Stimulated activated naive CD8-positive, alpha-beta T cell treated with anti-CD3 and anti-CD28 coated beads, Interleukin-15, amount 100 ng/mL, for 72 hours (primary cell): ENCODE data around the gene C9orf85.
"Not testable (repeated sequence)": the region's sequence is repeated elsewhere in the genome, so short reads cannot be mapped to it uniquely, and the experiment has no call there.

Experiments used
- ATAC-seq: fragments of 150-1000 bp; cut with Tn5 transposase; 2 replicates; pipeline ENCODE4 v1.10.0; 2021; ENCODE audit warnings: mild to moderate bottlenecking, moderate library complexity
- DNase-seq, 2 donors: peaks; one replicate each; pipeline ENCODE4 v3.0.0; 2021 to 2022
- H3K27ac Mint-ChIP-seq, 2 donors: one replicate each; pipeline ENCODE4 v1.8.0; 2022; ENCODE audit warnings: mild to moderate bottlenecking in 2 of 2, mixed read lengths in 2 of 2, moderate library complexity in 2 of 2
- H3K27me3 Mint-ChIP-seq: one replicate; pipeline ENCODE4 v1.8.0; 2022; ENCODE audit warnings: mixed read lengths
- H3K4me1 Mint-ChIP-seq: one replicate; pipeline ENCODE4 v1.8.0; 2022; ENCODE audit warnings: mild to moderate bottlenecking, mixed read lengths
- H3K4me3 Mint-ChIP-seq, 2 donors: one replicate each; pipeline ENCODE4 v1.8.0; 2022; ENCODE audit warnings: mild to moderate bottlenecking in 2 of 2, mixed read lengths in 2 of 2, moderate library complexity in 1 of 2
- H3K9me3 Mint-ChIP-seq, 2 donors: one replicate each; pipeline ENCODE4 v1.8.0; 2022; ENCODE audit warnings: mixed read lengths in 2 of 2

The C9orf85 gene

DNA sequence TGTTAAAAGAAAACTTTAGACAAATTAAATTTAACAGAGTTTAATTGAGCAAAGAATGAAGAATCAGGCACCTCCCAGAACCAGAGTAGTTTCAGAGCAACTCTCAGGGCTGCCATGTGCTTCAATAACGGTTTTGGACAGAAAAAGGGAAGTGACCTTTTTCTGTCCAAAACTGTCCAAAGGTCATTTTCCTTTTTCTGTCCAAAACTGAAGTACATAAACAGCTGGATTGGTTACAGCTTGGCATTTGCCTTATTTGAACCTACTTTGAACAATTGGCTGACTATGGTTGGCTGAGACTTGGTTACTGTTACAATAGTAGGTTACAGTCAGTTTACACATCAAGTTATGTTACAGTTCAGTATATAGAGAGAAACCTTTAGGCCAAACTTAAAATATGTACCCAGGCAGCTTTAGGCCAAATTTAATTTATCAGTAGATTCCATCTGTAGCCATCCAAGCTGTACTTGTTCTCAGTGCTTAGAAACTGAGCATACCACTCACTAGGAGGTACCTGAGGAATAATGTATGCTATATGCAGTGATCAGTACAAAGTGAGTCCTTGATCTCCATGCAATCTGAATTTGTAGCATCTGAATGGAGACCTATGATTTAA is 44.0 kb downstream of the C9orf85 start:
- H3K9me3 Mint-ChIP-seq, result no peaks in the 10 kb centered on the region
- no peak overlapping the region for H3K27ac Mint-ChIP-seq
- DNase-seq, result no peak
- H3K4me1 Mint-ChIP-seq, result no peaks in the 10 kb centered on the region
- no peak for ATAC-seq
- no peak overlapping the region for H3K4me3 Mint-ChIP-seq
- no peaks in the 10 kb centered on the region for H3K27me3 Mint-ChIP-seq

DNA sequence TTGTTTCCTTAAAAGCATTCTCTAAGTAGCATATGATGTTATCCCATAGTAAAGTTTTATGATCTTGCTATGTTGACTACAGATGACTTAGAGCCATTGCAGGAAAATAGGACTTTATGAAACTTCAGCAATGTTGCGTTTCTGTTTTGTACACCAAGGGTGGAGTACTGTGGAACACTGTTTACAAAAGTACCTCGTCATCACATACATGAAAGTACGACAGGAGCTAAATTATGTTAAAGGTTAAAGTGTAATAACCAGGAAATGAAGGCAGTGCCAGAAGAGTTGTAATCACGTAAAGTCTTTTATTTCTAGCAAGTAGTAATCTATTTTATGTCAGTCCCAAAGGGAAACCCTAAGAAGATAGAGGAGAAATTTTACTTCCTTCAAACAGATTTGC is 50.9 kb downstream of the C9orf85 start:
- Mint-ChIP-seq H3K27me3 (no peaks in the 10 kb centered on the region), H3K27ac (no peak overlapping the region), H3K9me3 (peaks cover 8 to 13% of the 10 kb centered on the region in 2 donors), H3K4me1 (no peaks in the 10 kb centered on the region), H3K4me3 (no peak overlapping the region)
- DNase-seq (no peak), ATAC-seq (no peak)

DNA sequence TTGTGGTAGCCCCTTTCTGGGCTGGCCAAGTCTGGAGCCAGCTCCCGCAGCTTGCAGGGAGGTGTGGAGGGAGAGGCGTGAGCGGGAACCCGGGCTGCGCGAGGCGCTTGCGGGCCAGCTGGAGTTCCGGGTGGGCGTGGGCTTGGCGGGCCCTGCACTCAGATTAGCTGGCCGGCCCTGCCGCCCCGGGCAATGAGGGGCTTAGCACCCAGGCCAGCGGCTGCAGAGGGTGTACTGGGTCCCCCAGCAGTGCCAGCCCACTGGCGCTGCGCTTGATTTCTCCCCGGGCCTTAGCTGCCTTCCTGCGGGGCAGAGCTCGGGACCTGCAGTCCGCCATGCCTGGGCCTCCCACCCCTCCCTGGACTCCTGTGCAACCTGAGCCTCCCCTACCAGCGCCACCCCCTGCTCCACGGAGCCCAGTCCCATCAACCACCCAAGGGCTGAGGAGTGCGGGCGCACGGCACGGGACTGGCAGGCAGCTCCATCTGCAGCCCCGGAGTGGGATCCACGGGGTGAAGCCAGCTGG is 52.1 kb downstream of the C9orf85 start:
- not testable (repeated sequence) for H3K4me1 Mint-ChIP-seq, H3K4me3 Mint-ChIP-seq, H3K27me3 Mint-ChIP-seq, ATAC-seq, H3K27ac Mint-ChIP-seq, DNase-seq
- H3K9me3 Mint-ChIP-seq, result peaks cover 17 to 22% of the 10 kb centered on the region in 2 donors

DNA sequence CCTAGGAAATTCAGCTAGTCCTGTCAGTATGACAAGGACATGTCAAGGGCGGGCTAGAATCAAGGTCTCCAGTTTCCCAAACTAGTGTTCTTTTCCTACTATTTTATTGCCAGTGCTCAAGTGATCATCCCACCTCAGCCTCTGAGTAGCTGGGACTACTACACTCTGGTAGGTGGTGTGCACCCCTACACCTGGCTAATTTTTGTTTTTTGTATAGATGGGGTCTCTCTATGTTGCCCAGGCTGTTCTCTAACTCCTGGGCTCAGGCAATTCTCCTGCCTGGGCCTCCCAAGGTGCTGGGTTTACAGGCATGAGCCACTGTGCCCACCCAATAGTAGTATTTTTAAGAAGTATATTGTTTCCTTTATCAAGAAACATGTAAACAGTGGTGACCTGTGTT is 54.0 kb downstream of the C9orf85 start:
- H3K27me3 Mint-ChIP-seq, result no peaks in the 10 kb centered on the region
- peak overlapping the region in 1 of 2 donors; percentile 12 for H3K27ac Mint-ChIP-seq
- no peak for ATAC-seq
- H3K4me1 Mint-ChIP-seq, result no peaks in the 10 kb centered on the region
- no peak for DNase-seq
- peaks cover 23 to 27% of the 10 kb centered on the region in 2 donors for H3K9me3 Mint-ChIP-seq
- no peak overlapping the region for H3K4me3 Mint-ChIP-seq

DNA sequence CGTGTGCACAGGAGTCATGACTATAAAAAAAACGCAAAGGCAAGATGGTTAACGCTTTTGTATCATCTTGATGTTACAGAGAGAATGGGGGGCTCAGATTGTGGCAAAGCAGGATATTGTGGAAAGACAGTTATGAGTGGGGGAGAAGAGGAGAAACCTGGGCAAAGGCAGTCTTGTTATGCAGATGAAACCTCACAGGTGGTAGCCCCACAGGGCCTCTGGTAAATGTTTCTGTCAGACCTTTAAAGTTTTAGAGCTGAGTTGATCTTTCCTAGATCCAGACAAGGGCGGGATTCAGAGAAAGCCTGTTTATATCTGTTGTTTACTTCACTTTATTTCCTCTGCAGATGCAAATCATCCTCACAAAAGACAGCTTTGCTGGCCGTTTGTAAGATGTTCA is 55.2 kb downstream of the C9orf85 start:
- no peaks in the 10 kb centered on the region for H3K4me1 Mint-ChIP-seq
- DNase-seq (no peak), ATAC-seq (no peak)
- H3K9me3 Mint-ChIP-seq, result peaks cover 23 to 27% of the 10 kb centered on the region in 2 donors
- H3K27me3 Mint-ChIP-seq, result no peaks in the 10 kb centered on the region
- no peak overlapping the region for H3K27ac Mint-ChIP-seq
- H3K4me3 Mint-ChIP-seq, result no peak overlapping the region

DNA sequence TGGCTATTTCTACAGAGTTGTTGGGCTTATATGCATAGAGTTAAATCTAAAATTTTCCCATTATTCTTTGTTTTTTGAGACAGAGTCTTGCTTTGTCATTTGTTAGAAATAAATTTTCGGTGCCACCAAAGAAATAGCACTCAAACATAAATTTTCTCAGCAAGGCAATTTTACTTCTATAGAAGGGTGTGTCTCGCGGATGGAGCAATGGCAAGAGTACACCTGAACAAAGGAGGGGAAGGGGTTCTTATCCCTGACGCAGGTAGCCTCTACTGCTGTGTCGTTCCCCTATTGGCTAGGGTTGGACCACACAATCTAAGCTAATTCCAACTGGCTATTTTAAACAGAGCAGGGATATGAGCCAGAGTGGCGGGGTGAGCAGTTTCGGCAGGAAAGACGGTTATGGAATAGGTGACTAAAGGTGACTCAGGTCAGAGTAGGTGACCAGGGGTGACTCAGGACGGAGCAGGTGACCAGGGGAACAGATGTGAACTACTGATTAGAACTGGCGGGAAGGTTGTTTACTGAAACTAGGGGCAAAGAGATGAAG is 57.2 kb downstream of the C9orf85 start:
- no peak for DNase-seq
- no peaks in the 10 kb centered on the region for H3K27me3 Mint-ChIP-seq
- no peak overlapping the region for H3K4me3 Mint-ChIP-seq
- peaks cover 23 to 27% of the 10 kb centered on the region in 2 donors for H3K9me3 Mint-ChIP-seq
- no peak overlapping the region for H3K27ac Mint-ChIP-seq
- no peaks in the 10 kb centered on the region for H3K4me1 Mint-ChIP-seq
- ATAC-seq, result no peak

DNA sequence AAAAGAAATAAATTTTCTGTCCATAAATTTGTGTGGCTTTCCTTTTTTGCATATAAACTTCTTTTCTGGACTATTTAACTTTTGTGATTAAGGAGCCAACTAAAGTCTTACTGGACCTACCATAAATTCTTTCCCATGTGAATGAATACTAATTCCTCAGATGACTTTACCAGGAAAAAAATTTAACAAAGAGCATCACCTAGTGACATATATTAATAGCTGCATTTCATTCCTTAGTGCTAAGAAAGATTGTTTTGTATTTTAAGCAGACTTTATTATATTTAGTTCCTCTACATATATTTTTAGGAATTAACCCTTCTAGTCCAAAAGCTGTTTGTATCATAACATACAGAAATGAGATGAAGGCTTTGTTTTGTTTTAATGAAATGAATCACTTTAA is 64.4 kb downstream of the C9orf85 start:
- no peak for ATAC-seq
- DNase-seq, result no peak
- Mint-ChIP-seq H3K9me3 (no peaks in the 10 kb centered on the region), H3K4me1 (no peaks in the 10 kb centered on the region), H3K27me3 (no peaks in the 10 kb centered on the region), H3K4me3 (no peak overlapping the region), H3K27ac (no peak overlapping the region)

DNA sequence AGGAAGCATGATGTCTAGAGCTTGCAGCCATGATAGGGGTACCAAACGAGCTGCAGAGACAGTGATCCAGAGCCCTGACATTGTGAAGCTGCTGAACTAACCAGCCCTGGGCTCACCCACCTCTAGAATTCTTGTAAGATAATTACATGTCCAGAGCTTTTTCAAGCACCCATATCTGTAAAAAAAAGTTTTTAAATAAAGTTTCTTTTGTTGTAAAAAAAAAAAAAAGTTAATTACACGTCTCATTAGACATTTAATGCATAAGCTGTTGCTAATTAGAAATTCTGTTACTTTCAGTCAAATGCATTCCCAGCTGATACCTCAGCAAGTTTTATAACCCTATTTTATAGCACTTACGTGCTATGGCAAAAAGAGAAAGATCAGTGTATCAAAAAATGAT is 65.6 kb downstream of the C9orf85 start:
- Mint-ChIP-seq H3K27ac (no peak overlapping the region), H3K4me1 (no peaks in the 10 kb centered on the region), H3K27me3 (no peaks in the 10 kb centered on the region), H3K9me3 (no peaks in the 10 kb centered on the region), H3K4me3 (no peak overlapping the region)
- ATAC-seq (no peak), DNase-seq (no peak)

DNA sequence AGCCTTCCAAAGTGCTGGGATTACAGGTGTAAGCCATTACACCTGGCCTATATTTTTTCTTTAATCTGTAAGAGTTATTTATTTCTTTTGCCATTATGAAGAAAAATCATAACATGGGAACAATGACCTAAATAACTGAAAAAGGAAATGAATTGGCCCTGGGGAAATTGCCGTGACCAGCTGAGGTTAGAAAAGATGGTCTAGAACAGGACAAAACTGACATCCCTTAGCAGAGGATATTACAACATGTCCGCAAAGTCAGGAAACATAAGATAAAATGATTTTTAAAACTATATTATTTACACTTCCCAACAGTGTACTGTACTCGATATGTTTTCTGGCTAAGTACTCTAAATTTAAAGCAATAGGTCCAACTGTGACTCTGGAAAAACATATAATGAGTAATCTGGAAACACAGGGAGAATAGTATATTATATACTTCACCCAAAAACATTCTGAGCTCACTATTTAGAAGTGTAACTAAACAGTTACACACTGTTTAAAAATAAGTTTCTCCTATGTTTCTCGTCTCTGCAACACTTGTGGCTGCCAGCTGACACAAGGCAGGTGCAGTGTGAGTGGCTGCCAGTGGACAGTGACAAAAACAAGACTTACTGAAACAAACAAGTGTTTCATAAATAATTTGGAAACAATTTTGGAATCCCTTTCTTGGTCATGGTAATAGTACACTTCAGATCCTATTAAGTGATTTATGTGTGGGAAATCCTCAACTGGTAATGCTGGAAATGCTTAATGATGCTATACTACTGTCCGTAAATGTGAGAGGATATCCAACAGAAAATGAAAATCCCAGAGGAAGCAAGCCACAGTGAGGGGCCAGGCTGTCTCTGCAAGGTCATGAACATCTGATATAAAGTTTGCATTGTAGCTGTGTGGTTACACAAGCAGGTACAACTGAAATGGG is 69.1 kb downstream of the C9orf85 start:
- Mint-ChIP-seq H3K27me3 (no peaks in the 10 kb centered on the region), H3K9me3 (no peaks in the 10 kb centered on the region), H3K27ac (no peak overlapping the region), H3K4me1 (no peaks in the 10 kb centered on the region), H3K4me3 (no peak overlapping the region)
- ATAC-seq (no peak), DNase-seq (no peak)

DNA sequence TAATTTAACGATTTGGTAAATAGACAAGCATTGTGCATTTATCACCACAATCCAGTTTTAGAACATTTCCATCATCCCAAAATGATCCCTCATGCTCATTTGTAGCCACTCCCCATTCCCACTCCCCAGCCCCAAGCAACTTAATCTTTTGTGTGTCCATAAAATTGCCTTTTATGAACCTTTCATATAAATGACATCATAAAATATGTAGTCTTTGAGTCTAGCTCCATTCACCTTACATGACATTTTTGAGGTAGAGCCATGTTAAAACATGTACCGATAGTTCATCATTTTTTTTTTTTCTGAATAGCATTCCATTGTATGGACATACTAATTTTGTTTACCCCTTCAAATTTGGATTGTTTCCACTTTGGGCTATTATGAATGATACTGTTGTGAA is 70.5 kb downstream of the C9orf85 start:
- no peak for ATAC-seq

DNA sequence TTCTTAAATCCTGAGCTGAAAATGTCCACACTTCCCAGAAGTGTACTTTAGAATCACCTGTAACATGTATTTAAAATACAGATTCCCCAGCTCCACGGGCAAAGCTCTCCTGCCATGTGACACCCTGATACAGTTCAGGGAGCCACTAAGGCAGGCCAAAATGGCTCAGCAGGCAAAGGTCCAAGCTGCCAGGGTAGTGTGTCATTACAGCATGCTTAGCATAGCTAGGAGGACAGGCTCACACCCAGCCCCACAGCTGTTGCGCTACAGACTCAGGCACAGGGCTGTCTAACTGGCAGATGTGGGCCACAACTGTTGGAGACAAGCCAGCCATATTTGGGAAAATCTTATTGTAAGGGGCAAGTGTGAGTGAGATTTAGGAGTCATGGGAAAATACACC is 73.0 kb downstream of the C9orf85 start:
- no peak for ATAC-seq
- Mint-ChIP-seq H3K4me1 (no peaks in the 10 kb centered on the region), H3K27ac (peak overlapping the region; percentile 27 to 59), H3K4me3 (no peak overlapping the region), H3K9me3 (no peaks in the 10 kb centered on the region), H3K27me3 (no peaks in the 10 kb centered on the region)
- no peak for DNase-seq

More for the DNA sequence above, 70.5 kb downstream of the C9orf85 start:
- no peak overlapping the region for H3K4me3 Mint-ChIP-seq
- H3K27me3 Mint-ChIP-seq, result no peaks in the 10 kb centered on the region
- no peaks in the 10 kb centered on the region for H3K4me1 Mint-ChIP-seq
- no peak overlapping the region for H3K27ac Mint-ChIP-seq
- no peak for DNase-seq
- H3K9me3 Mint-ChIP-seq, result no peaks in the 10 kb centered on the region

DNA sequence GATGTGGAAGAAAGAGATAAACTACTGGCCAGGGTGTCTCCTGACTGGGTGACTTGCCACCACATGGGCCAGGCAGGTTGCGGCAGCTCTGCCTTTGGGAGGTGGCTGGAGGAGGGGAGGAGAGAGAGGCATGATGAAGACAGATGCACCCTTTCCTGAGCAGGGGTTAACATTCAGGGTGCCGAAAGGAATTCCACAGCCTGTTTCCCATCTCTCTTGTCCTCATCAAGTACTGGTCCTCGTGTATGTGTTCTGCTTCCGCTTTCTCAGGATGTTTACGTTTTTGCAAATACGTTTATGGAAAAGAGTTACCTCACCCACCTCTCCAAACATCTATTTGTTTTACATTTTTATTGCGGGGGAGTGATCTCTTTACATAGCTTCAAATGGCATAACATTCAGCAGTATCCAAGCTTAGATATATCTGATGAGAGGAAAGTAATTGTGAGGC is 73.4 kb downstream of the C9orf85 start:
- Mint-ChIP-seq H3K4me1 (no peaks in the 10 kb centered on the region), H3K27me3 (no peaks in the 10 kb centered on the region), H3K27ac (no peak overlapping the region), H3K4me3 (no peak overlapping the region), H3K9me3 (no peaks in the 10 kb centered on the region)
- ATAC-seq (no peak), DNase-seq (no peak)

DNA sequence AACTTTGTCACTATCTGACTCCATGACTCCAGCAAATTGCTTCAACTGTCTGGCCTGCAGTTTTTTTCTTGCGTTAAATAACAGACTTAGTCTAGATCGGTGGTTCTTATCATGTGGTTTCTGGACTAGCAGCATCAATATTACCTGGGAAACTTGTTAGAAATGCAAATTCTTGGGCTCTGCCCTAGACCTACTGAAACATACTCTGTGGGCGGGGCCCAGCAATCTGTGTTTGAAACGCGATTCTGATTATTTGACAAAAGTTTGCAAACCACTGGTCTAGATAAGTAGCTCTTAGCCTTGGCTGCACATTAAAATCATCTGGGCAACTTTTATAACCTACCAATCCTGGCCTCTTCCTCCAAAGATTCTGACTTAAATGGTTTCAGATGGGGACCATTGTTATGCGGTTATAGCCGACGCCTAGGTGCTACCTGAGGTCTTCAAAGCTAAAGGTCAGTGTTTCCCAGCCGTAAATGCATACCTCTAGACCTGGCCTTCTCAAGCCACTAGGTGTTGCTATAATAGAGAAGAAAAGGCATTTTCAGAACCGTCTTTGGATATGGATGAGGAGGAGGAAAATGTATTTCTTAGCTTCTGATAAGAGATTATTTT is 74.0 kb downstream of the C9orf85 start:
- no peaks in the 10 kb centered on the region for H3K9me3 Mint-ChIP-seq
- H3K4me3 Mint-ChIP-seq, result no peak overlapping the region
- no peaks in the 10 kb centered on the region for H3K27me3 Mint-ChIP-seq
- no peak for DNase-seq
- no peak overlapping the region for H3K27ac Mint-ChIP-seq
- H3K4me1 Mint-ChIP-seq, result no peaks in the 10 kb centered on the region
- ATAC-seq, result no peak

DNA sequence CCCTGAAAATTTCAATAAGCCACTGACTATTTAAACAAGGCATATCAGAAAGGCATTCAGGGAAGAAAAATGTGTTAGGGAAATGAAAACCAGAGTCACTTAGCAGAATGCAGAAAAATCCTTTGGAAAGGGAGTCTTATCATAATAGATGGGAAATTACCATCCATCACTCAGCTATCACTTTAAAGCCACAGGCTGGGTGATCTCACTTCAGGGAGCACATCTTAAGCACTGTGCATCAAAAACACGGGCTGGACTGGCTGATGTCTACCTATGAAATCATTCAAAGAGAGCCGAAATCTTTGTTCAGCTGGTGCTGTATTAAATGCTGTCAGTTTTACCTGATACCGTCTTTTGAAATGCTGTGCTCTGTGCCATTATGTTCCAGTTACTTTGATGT is 75.5 kb downstream of the C9orf85 start:
- no peak for DNase-seq

DNA sequence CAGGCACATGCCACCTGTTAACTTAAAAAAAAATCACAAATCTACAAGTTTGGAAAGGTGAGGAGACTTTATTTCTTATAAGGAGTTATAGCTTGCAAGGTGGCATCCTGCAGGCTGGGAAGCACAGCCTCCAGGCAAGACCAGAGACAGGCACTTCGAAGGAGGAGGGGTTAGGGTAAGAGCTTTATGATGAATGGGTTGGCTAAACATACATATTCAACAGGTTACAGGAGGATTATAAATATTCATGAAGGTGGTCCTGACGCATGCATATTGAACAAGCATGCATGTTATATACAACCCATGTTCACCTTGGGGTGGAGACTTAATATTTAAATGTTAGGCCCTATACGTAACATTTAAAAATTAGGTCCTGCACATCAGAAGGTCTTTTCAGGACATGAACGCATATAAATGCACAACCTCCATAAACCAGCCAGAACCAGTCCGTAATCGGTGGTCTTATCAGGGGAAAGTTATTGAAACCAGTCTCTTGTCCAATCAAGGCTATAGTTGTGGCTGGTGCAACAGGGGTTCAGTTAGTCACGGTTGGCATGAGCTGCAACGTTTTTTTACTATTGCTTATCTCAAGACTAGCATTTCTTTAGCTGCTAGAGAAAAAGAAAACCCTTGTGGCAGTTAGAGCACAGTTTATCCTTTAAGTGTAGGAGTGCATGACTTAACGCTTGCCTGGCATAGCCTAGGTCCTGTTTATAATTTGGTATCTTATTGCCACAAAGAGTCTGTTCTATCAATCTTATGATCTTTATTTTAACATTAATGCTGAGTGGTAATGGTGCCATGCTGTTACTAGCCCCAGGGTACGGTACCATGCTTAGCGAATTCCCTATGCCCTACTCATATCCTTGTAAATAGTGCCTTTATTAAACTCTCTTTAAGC is 76.3 kb downstream of the C9orf85 start:
- no peak for ATAC-seq
- Mint-ChIP-seq H3K9me3 (no peaks in the 10 kb centered on the region), H3K4me1 (no peaks in the 10 kb centered on the region), H3K27ac (no peak overlapping the region), H3K27me3 (no peaks in the 10 kb centered on the region), H3K4me3 (no peak overlapping the region)
- DNase-seq, result no peak

More for the DNA sequence above, 75.5 kb downstream of the C9orf85 start:
- H3K27me3 Mint-ChIP-seq, result no peaks in the 10 kb centered on the region
- H3K9me3 Mint-ChIP-seq, result no peaks in the 10 kb centered on the region
- H3K27ac Mint-ChIP-seq, result no peak overlapping the region
- no peak for ATAC-seq
- no peaks in the 10 kb centered on the region for H3K4me1 Mint-ChIP-seq
- H3K4me3 Mint-ChIP-seq, result no peak overlapping the region
